Measurements from ENCODE around the gene CCDC57.
"Not testable (repeated sequence)": the region's sequence is repeated elsewhere in the genome, so short reads cannot be mapped to it uniquely, and the experiment has no call there.

The CCDC57 gene

GRCh38 chr17:82174042-82174857 is 38.4 kb downstream of the CCDC57 start:
- DNase-seq: not testable (repeated sequence)

GRCh38 chr17:82173351-82174041 is 39.1 kb downstream of the CCDC57 start:
- no peak for DNase-seq

GRCh38 chr17:82172486-82173160 is 40.0 kb downstream of the CCDC57 start:
- DNase-seq: no peak

- DNase-seq: no peak
Observed at GRCh38 chr17:82171750-82172375, 40.8 kb downstream of the CCDC57 start.

DNA sequence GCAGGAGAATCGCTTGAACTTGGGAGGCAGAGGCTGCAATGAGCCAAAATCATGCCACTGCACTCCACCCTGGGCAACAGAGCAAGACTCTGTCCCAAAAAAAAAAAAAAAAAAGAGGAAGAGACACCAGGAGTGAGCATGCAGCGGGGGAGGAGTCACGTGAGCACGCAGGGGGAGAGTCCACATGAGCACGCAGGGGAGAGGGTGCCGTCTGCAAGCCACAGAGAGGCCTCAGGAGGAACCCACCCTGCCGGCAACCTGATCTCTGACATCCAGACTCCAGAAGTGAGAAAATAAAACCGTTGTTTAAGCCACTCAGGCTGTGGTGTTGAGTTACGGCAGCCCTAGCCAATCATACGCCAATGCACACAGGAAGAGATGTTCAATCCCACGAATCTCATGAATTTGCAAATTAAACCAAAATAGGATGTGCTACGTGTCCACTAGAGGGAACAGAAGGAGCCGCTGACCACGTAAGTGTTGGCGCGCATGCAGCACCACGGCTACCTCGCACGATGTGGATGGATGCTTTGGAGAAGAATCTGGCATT is 42.2 kb downstream of the CCDC57 start:
- DNase-seq: no peak

DNA sequence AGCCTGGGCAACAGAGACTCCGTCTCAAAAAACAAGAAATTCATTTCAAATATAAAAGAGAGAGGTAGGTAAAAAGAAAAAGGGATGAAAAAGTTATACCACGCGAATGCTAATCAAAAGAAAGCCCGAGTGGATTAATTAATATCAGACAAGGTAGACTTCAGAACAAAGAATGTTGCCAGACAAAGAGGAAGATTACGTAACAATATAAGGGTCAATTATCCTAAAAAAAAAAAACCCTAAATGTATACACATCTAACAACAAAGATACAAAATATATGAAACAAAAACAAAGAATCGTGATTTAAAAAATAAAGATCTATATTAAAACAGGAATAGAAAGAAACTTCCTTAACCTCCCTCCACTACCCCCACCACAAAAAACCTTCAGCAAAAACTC is 44.1 kb downstream of the CCDC57 start:
- no peak for DNase-seq

- DNase-seq: no peak
Observed at GRCh38 chr17:82167028-82167427, 45.6 kb downstream of the CCDC57 start.

- no peak for DNase-seq
Observed at GRCh38 chr17:82164853-82165252, 47.8 kb downstream of the CCDC57 start.

GRCh38 chr17:82161216-82161615 is 51.4 kb downstream of the CCDC57 start:
- no peak for DNase-seq

GRCh38 chr17:82160075-82160474 is 52.6 kb downstream of the CCDC57 start:
- no peak for DNase-seq

DNA sequence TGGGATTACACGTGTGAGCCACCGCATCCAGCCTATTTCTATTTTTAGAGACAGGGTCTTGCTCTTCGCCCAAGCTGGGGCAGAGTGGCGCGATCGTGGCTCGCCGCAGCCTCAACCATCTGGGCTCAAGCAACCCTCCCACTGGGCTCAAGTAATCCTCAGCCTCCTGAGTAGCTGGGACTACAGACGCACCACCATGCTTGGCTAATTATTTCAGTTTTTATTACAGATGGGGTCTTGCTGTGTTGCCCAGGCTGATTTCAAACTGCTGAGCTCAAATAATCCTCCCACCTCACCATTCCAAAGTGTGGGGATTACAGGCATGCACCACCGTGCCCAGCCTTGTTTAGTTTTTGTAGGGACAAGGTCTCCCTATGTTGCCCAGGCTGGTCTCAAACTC is 53.8 kb downstream of the CCDC57 start:
- DNase-seq: no peak

DNA sequence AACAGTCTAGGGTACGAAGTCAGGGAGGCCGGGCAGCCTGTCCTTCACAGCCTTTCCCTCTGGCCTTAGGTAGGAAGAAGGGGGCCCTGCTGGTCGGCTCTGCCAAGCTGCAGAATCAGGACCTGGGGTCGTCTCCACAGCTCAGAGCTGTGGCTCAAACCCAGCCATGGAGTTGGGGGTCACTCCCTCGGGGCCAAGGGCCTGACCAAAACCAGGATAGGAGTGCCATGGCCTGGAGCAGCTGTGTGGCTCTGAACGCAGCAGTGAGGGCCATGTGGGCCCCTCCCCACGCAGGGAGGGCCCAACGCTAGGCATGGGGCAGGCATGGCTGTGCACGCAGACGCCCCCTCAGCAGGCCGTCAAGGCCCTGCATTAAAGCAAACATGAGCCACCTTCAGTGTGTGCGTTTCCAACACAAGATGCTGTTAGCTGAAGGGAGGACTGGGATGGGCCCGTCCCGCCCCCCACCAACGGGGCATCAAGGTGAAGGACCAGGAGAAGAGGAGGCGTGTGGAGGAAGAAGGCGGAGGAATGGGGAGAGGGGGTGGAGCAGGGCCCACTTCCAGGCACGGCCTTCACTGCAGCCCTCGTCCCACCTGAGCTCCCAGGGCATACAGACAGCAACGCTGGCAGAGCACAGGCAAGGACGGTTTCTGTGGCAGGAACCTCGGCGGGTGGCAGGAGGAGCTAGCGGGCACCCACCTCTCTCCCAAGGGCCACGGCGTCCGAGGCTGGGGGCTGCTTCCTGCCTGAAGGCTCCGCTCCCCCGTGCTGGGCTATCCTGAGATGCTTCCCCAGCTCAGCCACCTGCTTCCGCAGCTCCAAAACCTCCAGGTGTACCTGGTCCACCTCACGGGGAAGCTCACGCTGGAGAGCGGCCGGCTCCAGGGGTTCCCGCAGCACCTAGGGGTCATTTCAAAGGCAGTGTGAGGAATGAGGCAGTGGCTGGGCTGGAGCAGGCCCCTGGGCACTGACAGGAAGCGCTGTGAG is 55.3 kb downstream of the CCDC57 start:
- no peak for DNase-seq

- DNase-seq: no peak
Observed at GRCh38 chr17:82156284-82156925, 56.2 kb downstream of the CCDC57 start.

DNA sequence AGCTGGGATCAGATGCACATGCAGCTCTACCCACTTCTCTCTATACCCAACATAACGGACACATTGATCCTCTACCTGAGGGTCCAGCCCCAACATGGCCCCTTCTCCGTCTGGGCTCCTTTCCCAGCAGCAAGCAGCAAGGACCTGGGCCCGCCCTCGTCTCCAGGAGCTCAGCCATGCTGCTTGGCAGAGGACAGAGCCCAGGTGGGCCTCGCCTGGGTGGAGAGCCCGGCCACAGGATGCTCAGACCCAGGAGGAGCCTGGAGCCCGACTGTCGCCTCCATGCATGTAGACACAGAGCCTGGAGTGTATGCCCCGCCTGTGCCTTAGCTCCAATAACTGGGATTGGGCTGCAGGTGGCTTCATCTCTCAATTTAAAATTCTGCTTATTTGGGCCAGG is 57.0 kb downstream of the CCDC57 start:
- DNase-seq: no peak

DNA sequence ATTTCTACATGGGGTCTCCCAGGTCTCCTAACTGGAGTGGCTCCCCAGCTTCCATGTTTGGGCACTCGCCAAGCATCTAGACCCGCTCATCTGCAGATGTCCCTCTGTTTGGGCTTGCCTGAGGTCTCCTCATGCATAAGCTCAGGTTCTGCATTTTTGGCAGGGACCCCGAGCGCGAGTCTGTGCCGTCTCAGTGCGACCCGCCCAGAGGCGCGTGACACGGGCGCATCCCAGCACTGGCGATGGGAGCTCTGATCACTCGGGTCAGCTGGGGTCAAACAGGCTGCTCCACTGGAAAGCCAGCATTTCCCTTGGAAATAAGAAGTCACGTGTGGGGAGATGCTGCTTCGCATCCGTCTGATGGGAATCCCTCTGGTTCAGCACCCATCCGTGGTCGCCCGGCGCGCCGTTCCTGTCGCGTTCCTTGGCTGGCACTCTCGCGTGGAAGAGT is 57.7 kb downstream of the CCDC57 start:
- no peak for DNase-seq

- peak; percentile 82 for DNase-seq
Observed at GRCh38 chr17:82153745-82154375, 58.8 kb downstream of the CCDC57 start.

GRCh38 chr17:82153295-82153691 is 59.3 kb downstream of the CCDC57 start:
- no peak for DNase-seq

GRCh38 chr17:82152556-82153294 is 59.9 kb downstream of the CCDC57 start:
- DNase-seq: no peak

GRCh38 chr17:82152114-82152513 is 60.5 kb downstream of the CCDC57 start:
- no peak for DNase-seq

Data from femur (tissue), 1 donor.